OCI-LY7 (cell line): ENCODE results near the gene PACS1. TPM values are rescaled to one million over a fixed set of nuclear protein-coding genes. Genes with fewer than 3 reads are reported as not detected.

Experiments
- BruUV-seq: library from RNA; stranded (reverse); fragments of 400-500 nt; replicated peaks from 2 replicates; lab custom pipeline; 2021; lab: Mats Ljungman, UMichigan
- CTCF ChIA-PET: fragments of 300-600 bp; sonication (Branson Sonifier 250); formaldehyde crosslinking; loops from one replicate; lab custom pipeline; 2022; ENCODE audit warnings: antibody characterized with exemption; ENCODE audit not compliant: unreplicated experiment; lab: Charles Lee
- POLR2A ChIA-PET: fragments of 300-600 bp; sonication (Branson Sonifier 250); formaldehyde crosslinking; loops from one replicate; lab custom pipeline; 2022; ENCODE audit warnings: antibody characterized with exemption; lab: Charles Lee
- DNase-seq: peaks from one replicate; pipeline ENCODE4 v3.0.0-alpha.2; 2015; ENCODE audit warnings: low spot score
- H2AFZ ChIP-seq: fragments of 200-600 bp; sonication (generic), shearing (Covaris generic); 2 replicates; pipeline ENCODE4 v1.6.1; 2014; ENCODE audit warnings: mild to moderate bottlenecking, antibody characterized with exemption, low read length, moderate library complexity
- H3K27ac ChIP-seq: fragments of 200-600 bp; sonication (generic); 2 replicates; pipeline ENCODE4 v1.5.1; 2014; ENCODE audit warnings: mixed run types, low read depth, mild to moderate bottlenecking, moderate library complexity, low read length, inconsistent platforms; ENCODE audit not compliant: poor library complexity, severe bottlenecking
- H3K36me3 ChIP-seq: fragments of 200-600 bp; sonication (generic); 2 replicates; pipeline ENCODE4 v1.6.1; 2014; ENCODE audit warnings: mild to moderate bottlenecking, antibody characterized with exemption, low read length, moderate library complexity, mixed read lengths; ENCODE audit not compliant: insufficient read depth
- H3K4me1 ChIP-seq: fragments of 200-600 bp; sonication (generic); 2 replicates; pipeline ENCODE4 v1.5.1; 2014; ENCODE audit warnings: mild to moderate bottlenecking, low read length; ENCODE audit not compliant: insufficient read depth, poor library complexity, severe bottlenecking
- H3K4me2 ChIP-seq: fragments of 200-600 bp; sonication (generic); 2 replicates; pipeline ENCODE4 v1.6.1; 2014; ENCODE audit warnings: mild to moderate bottlenecking, low read length
- H3K4me3 ChIP-seq: fragments of 200-600 bp; sonication (generic); 2 replicates; pipeline ENCODE4 v1.5.1; 2014; ENCODE audit warnings: mild to moderate bottlenecking, low read depth, low read length; ENCODE audit not compliant: poor library complexity, severe bottlenecking
- H3K79me2 ChIP-seq: fragments of 200-600 bp; sonication (generic); 2 replicates; pipeline ENCODE4 v1.6.1; 2016; ENCODE audit warnings: low read depth, mild to moderate bottlenecking, low read length, moderate library complexity, mixed read lengths; ENCODE audit not compliant: insufficient read depth
- H3K9me2 ChIP-seq: fragments of 200-600 bp; sonication (generic); 2 replicates; pipeline ENCODE4 v1.6.1; 2016; ENCODE audit warnings: mild to moderate bottlenecking, low read length, mixed read lengths; ENCODE audit not compliant: insufficient read depth
- H3K9me3 ChIP-seq: fragments of 200-600 bp; sonication (generic); 2 replicates; pipeline ENCODE4 v1.6.1; 2014; ENCODE audit warnings: mild to moderate bottlenecking, mixed run types, low read length, mixed read lengths
- H4K20me1 ChIP-seq: fragments of 200-600 bp; sonication (generic); 2 replicates; pipeline ENCODE4 v1.6.1; 2014; ENCODE audit warnings: mild to moderate bottlenecking, antibody characterized with exemption, low read length, moderate library complexity, mixed read lengths; ENCODE audit not compliant: insufficient read depth
- EZH2phosphoT487 ChIP-seq: fragments of 200-600 bp; sonication (generic); IDR thresholded peaks from 2 replicates; pipeline ENCODE4 v1.6.1; 2018; ENCODE audit warnings: low read depth, borderline replicate concordance, mild to moderate bottlenecking, mixed run types, antibody characterized with exemption, low read length, moderate library complexity, mixed read lengths
- intact Hi-C: fragments of 100-400 bp; cut with micrococcal nuclease; formaldehyde crosslinking; loops from one replicate; pipeline ENCODE4 v1.10.0; 2022; ENCODE audit not compliant: unreplicated experiment
- total RNA-seq, 2 experiments: library from RNA; depleted of rRNA in 1 of 2; stranded (reverse); fragments of >200 nt in 1 of 2; shearing (Covaris generic) in 1 of 2; gene quantifications; 2 replicates each; pipeline ENCODE4 v1.2.3, GENCODE V29; 2014 to 2022
- TF ChIP-seq, protein P1 (sequence below): fragments of 200-600 bp; sonication (generic); conservative IDR thresholded peaks from 2 replicates; pipeline ENCODE4 v1.5.1; 2014; ENCODE audit warnings: mild to moderate bottlenecking, antibody characterized with exemption, low read length, moderate library complexity, mixed read lengths

Gene PACS1
- total RNA-seq, 2 experiments from 2014 or later, result 23.7 to 52.5 TPM

GRCh38 chr11:66203847-66204246 is 133.8 kb downstream of the PACS1 start:
- TF ChIP-seq EZH2phosphoT487, result no peak
- TF ChIP-seq, protein P1, sequence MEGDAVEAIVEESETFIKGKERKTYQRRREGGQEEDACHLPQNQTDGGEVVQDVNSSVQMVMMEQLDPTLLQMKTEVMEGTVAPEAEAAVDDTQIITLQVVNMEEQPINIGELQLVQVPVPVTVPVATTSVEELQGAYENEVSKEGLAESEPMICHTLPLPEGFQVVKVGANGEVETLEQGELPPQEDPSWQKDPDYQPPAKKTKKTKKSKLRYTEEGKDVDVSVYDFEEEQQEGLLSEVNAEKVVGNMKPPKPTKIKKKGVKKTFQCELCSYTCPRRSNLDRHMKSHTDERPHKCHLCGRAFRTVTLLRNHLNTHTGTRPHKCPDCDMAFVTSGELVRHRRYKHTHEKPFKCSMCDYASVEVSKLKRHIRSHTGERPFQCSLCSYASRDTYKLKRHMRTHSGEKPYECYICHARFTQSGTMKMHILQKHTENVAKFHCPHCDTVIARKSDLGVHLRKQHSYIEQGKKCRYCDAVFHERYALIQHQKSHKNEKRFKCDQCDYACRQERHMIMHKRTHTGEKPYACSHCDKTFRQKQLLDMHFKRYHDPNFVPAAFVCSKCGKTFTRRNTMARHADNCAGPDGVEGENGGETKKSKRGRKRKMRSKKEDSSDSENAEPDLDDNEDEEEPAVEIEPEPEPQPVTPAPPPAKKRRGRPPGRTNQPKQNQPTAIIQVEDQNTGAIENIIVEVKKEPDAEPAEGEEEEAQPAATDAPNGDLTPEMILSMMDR, result no peak
- no peak overlapping the region for H3K4me3 ChIP-seq
- BruUV-seq, result no TSS peak
- no peak overlapping the region for H3K27ac ChIP-seq
- H3K79me2 ChIP-seq, result no peaks in the 10 kb centered on the region
- no peak overlapping the region for H2AFZ ChIP-seq
- CTCF ChIA-PET, result no interaction called here
- H3K4me2 ChIP-seq, result no peak overlapping the region
- no peaks in the 10 kb centered on the region; the same call in 1 of the 2 replicates for H3K36me3 ChIP-seq
- H3K9me2 ChIP-seq, result no peaks in the 10 kb centered on the region
- POLR2A ChIA-PET, result no interaction called here
- H3K4me1 ChIP-seq, result no peaks in the 10 kb centered on the region
- 0 out of 2 replicates have a peak, but pooled peaks cover 4% of the 10 kb centered on the region for H3K9me3 ChIP-seq
- DNase-seq, result no peak
- no peaks in the 10 kb centered on the region for H4K20me1 ChIP-seq
- intact Hi-C loops, result loop anchor here (10.0 kb wide), 1 partner anchor 49 kb away; no protein-coding TSS in a partner anchor

DNA sequence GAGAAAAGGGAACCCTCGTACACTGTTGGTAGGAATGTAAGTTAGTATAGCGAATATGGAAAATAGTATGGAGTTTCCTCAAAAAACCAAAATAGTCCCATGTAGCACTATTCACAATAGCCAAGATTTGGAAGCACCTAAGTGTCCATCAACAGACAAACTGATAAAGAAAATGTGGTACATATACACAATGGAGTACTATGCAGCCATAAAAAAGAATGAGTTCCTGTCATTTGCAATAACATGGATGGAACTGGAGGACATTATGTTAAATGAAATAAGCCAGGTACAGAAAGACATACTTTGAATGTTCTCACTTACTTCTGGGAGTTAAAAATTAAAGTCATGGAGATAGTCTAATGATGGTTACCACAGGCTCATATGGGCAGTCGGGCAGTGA is 134.3 kb downstream of the PACS1 start:
- DNase-seq, result no peak
- ChIA-PET POLR2A (no interaction called here), CTCF (no interaction called here)
- no peak overlapping the region for H3K4me3 ChIP-seq
- H2AFZ ChIP-seq, result no peak overlapping the region
- H3K4me2 ChIP-seq, result no peak overlapping the region
- 0 out of 2 replicates have a peak, but pooled peaks cover 4% of the 10 kb centered on the region for H3K9me3 ChIP-seq
- no peaks in the 10 kb centered on the region for H3K4me1 ChIP-seq
- no TSS peak for BruUV-seq
- H4K20me1 ChIP-seq, result no peaks in the 10 kb centered on the region
- no peaks in the 10 kb centered on the region for H3K9me2 ChIP-seq
- H3K36me3 ChIP-seq, result no peaks in the 10 kb centered on the region; the same call in 1 of the 2 replicates
- no peaks in the 10 kb centered on the region for H3K79me2 ChIP-seq
- no peak overlapping the region for H3K27ac ChIP-seq
- TF ChIP-seq EZH2phosphoT487, result no peak
- TF ChIP-seq, protein P1, result no peak
- intact Hi-C loops, result loop anchor here (10.0 kb wide), 1 partner anchor 50 kb away; no protein-coding TSS in a partner anchor

GRCh38 chr11:66207816-66208215 is 137.7 kb downstream of the PACS1 start:
- CTCF ChIA-PET, result no interaction called here
- no peaks in the 10 kb centered on the region for H4K20me1 ChIP-seq
- no peaks in the 10 kb centered on the region for H3K4me1 ChIP-seq
- intact Hi-C loops, result loop anchor here (10.0 kb wide), 1 partner anchor 53 kb away; no protein-coding TSS in a partner anchor
- no peaks in the 10 kb centered on the region for H3K9me3 ChIP-seq
- BruUV-seq, result no TSS peak
- POLR2A ChIA-PET, result no interaction called here
- H3K4me2 ChIP-seq, result no peak overlapping the region
- TF ChIP-seq EZH2phosphoT487, result no peak
- TF ChIP-seq, protein P1, result no peak
- 0 out of 2 replicates have a peak, but pooled peaks cover 2% of the 10 kb centered on the region for H3K36me3 ChIP-seq
- H3K9me2 ChIP-seq, result no peaks in the 10 kb centered on the region
- H2AFZ ChIP-seq, result no peak overlapping the region
- no peak for DNase-seq
- H3K27ac ChIP-seq, result no peak overlapping the region
- no peak overlapping the region for H3K4me3 ChIP-seq
- H3K79me2 ChIP-seq, result no peaks in the 10 kb centered on the region
